HG02678 (cell line): ENCODE measurements around the gene SLC10A2.
A peak's percentile ranks its signal among the peaks of the same experiment; 100 is the strongest.

ENCODE experiments used
- ATAC-seq: cut with Tn5 transposase; IDR thresholded peaks from one replicate; pipeline ENCODE4 v1.9.1; 2021; ENCODE audit warnings: mild to moderate bottlenecking, moderate library complexity; ENCODE audit not compliant: unreplicated experiment

Gene SLC10A2

DNA sequence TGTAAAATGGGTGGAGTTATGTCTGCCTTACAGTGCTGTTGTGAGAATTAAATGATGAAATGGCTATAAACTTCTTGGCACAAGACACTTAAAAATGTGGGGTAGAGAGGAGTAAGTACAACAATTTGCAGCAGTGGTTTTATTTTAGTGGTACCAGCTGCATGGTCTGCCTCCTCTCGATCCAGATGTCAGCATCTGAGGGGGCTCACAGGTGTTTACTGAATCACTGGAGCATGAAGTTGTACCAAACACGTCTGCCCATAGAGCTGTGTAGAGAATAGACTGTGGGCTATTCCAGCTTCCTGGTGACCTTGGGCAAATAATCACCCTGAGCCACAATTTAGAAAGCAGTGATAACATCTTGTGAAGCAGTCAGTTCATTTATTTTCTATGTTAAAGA is 11.1 kb downstream of the SLC10A2 start:
- ATAC-seq, result no peak

- ATAC-seq, result no peak
Measured at GRCh38 chr13:103046676-103047075, 19.5 kb downstream of the SLC10A2 start.

- ATAC-seq, result no peak
Measured at GRCh38 chr13:103044056-103044455, 22.2 kb downstream of the SLC10A2 start.

GRCh38 chr13:103040006-103040405 is 26.2 kb downstream of the SLC10A2 start:
- ATAC-seq, result no peak

DNA sequence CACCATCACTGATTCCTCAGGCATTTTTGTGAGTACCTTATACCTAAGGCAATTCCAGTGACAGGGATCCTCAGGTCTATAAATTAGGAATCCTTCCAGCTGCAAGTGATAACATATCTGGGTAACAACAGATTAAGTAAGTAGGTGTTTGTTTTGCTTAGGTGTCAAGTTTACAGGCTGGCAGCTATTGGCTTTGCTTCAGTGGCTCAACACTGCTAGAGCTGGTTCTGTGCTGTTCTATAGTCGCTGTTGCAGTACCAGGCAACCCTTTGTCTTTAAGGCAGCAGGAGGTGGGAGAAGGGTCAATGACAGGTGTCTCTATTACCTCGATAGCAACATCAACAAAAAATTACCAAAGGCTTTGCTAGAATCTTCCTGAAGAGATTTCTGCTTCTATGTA is 27.0 kb downstream of the SLC10A2 start:
- ATAC-seq, result no peak

DNA sequence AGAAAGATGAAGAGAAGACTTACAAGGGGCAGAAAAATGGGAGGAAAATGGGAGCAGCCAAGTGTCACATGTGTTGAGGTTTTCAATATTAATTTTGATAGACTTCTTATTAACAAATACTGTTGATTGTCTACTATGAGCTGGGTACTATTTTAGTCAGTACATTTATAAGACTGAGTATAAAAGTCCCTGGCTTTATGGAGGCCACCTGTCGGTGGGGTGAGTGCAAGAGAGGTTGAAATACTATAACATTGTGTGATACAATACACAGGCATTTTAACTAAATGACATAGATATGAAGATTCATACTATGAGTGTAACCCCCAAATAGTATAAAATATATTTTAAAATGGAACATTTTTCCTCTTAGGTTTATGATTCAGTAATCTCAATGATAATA is 29.9 kb downstream of the SLC10A2 start:
- no peak for ATAC-seq

DNA sequence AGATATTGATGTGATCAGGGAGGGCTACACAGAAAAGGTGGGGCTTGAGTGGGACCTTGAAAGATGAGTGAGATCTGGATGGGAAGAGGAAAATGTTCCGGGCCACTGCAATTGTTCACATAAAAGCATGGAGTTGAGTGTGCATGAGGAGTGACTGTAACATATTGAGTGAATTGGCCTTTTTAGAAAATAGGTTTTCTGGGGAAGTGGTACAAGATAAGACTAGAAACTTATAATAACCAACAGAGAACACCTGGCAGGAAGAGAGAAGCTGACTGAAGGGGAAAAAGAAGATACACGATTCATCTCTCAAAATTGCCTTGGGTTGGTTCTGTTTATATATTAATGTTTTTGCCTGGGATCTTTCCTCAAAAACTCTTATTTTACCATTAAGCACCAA is 32.2 kb downstream of the SLC10A2 start:
- no peak for ATAC-seq

DNA sequence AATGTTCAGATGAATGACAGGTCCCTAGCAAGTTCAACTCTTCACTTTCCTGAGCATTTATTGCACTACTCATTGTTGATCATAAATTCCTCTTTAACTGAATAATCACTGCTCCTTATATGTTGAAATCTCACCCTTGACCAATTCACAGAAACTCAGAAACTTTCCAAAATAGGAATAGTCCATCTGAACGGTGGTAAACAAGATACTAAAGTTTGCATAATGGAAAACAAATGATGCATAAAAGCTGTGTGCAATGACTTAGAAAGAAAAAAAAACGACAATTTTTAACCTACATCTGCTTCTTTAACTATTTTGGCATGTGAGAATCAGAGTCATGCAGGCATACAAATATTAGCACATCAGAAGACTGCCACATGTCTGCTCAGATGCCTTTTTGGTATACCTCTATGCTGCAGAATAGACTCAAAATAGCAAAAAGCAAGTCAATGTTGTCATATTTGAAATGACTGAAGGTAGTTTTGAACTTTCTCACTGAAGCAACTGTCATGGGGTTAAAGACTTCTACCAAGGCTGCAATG is 34.8 kb downstream of the SLC10A2 start:
- peak; percentile 91 for ATAC-seq

GRCh38 chr13:103030776-103031175 is 35.4 kb downstream of the SLC10A2 start:
- no peak for ATAC-seq

DNA sequence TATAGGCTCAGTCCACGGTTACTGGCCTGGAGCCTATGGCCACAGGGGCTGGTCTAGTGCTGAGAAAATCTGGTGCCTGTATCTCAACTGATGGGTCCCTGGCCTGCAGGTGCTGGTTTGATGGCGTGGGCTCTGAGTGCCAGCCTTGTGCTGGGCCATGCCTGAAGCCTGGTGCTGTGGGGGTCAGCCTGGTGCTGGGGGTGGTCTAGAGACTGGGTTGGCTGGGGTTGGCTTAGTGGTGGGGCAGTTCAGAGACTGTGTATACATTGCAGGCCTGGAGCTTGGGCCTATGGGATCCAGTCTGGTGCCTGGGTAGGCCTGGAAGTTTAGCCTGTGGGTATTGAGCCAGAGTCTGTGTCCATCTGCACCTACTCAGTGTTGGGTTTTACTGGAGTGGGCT is 36.4 kb downstream of the SLC10A2 start:
- ATAC-seq, result no peak

- ATAC-seq, result no peak
Measured at GRCh38 chr13:103022336-103022735, 43.9 kb downstream of the SLC10A2 start.

GRCh38 chr13:103018556-103018955 is 47.7 kb downstream of the SLC10A2 start:
- no peak for ATAC-seq

GRCh38 chr13:103012646-103013045 is 53.6 kb downstream of the SLC10A2 start:
- no peak for ATAC-seq

DNA sequence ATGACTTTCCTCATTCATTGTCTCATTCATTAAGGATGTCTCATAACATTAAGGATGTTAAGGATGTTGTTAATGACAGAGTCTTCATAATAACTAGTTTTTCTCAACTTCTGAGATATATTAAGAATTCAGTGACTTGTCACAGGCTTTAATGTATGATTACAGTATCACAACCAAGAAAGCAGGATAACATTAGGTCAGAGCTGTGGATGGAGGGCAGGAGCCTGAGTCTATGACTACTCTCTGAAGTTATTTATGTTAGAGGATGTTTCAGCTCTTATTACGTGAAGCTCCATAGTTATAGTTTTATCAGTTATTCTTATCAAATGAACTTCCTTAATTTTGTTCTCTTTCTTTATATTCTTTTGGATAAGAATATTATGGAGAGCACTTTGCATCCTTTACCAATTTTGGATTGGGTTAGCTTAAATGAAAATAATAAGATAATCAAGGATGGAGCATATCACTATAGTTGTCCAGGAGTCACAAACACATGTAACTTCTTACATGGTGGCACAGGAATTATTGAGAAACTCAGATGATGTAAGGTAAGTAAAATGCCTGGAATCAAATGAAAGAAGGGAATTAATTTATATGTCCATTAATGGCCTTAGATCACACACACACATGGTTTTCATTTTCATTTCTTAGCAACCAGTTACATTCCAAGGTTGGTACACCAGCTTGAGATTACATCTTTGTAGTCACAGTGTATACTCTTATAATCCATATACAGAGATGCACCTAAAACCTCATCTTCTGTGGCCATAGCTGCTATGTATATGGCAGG is 57.0 kb downstream of the SLC10A2 start:
- ATAC-seq, result no peak

DNA sequence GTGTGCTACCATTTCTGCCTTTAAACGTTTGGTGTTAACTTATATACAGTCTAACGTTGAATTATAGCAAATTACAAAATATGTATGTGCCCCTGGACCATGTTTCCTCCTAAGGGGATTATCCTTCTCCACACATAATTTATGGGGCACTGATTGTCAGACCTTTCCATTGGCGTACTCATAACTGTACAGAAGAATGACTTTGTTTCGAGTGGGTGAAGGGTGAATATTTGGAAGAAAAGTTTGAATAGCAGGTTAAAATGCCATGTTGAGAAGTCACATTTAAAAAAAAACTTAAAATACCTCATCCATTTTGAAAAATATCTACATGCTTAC is 58.8 kb downstream of the SLC10A2 start:
- ATAC-seq, result peak; percentile 35

DNA sequence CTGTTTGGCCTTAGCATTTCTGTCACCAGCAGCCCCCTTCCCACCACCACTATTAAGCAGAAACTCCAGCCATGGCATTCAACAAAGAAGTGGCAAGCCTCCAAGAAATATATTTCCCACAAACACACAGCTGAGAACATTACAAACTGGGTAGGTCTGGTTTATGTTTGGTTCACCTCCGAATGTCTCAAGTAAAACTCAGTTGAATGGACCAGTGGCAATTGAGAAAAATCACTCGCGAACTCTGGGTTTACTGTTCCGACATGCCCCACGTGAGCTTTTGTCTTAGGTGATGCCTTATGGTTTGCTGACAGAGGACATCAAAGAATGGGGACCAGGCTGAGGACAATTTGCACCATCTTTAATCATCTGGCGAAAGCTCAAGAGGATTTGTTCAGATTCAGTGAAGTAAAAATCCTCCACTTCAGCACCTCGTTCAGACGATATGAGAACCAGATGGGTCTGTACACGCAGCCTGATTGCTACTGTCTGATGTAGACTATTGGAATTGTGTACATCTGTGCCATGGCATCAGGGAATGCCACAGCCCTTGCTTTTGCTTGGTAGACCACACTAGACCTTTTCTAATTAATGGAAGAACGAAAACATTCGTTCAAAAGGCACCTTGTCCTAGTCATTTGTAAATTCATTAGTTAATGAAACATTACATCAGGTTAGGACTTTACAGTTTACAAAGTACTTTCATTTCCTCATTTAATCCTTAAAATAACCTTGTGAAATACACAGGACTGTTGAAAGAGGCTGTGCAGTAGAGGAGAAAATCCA is 59.4 kb downstream of the SLC10A2 start:
- peak; percentile 91 for ATAC-seq

- ATAC-seq, result no peak
Measured at GRCh38 chr13:103004661-103005345, 61.4 kb downstream of the SLC10A2 start.

DNA sequence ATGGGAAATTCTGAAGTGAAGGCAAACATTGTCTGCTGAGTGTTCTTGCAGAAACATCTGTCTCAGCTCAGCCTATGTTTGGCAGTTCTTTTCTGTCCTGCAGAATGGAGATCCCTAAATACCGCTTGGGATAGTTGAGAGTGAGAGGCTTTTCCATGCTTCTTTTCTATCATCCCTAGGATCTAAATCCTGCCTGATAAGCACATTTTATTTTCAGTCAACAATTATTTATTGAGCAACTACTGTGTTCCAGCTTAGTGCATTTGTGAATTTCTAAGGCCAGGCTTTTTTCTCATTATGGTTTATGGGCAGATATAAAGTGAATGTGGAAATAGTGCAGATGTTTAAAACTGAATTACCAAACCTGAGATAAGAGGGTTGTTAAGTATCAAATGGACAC is 62.6 kb downstream of the SLC10A2 start:
- no peak for ATAC-seq

- ATAC-seq, result no peak
Measured at GRCh38 chr13:103002279-103002678, 63.9 kb downstream of the SLC10A2 start.

DNA sequence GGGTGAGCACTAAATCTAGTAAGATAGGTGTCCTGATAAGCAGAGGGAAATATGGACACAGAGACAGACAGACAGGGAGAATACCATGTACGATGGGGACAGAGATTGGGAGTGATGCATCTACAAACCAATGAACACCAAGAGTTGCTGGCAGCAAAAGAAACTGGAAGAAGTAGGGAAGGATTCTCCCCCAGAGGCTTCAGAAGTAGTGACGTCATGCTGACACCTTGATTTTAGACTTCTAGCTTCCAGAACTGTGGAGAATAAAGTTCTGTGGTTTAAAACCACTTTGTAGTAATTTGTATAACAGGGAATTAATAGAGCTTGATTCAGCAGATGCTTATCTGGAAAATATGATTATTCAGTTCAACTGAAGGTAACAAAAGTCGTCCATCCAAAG is 66.1 kb downstream of the SLC10A2 start:
- ATAC-seq, result no peak

GRCh38 chr13:102999499-102999898 is 66.7 kb downstream of the SLC10A2 start:
- ATAC-seq, result no peak
